ENCODE measurements around the gene CYLD.

Gene CYLD

DNA sequence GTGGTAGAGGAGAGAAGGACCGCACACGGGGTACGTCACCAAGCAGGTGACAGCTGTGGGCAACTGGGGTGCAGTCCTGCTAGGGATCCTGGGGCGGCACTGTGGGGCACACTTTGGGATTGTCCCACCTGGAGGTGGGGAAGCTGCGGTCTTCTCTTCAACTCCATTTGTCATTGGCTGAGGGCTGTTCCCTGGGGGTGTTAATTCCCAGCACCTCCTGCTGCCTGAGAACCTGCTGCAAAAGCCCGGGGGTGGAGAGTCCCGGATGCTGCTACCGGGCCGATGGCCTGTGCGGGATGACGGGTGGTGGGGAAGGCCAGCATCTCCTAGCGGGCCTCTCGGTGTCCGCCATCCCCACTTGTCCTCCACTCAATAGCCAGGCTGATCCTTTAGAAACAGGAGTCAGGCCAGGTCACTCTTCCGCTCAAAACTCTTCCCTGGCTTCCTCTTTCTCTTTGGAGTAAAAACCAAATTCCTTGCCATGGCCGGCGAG, 100.2 kb downstream of the CYLD start:
- DNase-seq = no peak

DNA sequence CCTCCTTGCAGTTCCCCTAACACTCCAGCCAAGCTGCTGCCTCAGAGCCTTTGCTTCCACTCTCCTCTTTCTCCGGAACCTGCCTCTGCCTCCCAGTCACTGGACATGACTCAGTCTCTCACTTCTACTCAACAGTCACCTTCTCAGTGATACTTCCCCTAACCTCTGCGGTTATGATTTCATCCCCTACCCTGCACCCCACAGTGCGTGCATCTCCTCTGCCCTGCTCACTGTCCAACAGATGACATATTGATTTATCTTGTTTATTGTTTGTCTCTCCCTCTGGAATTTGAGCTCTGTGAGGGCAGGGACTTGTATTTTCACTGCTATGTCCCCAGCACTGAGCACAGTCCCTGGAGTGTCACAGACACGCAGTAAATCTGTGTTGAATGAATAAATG, 100.7 kb downstream of the CYLD start:
- no peak for DNase-seq

DNA sequence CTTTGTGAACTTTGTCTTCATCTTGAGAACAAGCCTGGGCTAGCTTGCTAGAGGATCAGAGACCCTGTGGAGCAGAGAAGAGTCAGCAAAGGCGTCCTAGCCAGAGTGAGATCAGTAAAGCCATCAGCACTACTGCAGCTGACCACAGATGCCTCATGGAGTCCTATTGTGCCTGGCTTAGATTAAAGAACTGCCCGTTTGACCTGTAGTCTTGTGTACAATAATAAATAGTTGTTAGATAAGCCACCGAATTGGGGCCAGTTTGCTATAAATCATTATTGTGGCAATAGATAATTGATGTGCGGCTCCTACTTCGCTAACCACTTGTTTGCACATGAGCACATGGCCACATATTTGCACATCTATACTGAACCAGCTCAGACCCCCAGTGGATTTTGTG, 103.0 kb downstream of the CYLD start:
- no peak for DNase-seq

DNA sequence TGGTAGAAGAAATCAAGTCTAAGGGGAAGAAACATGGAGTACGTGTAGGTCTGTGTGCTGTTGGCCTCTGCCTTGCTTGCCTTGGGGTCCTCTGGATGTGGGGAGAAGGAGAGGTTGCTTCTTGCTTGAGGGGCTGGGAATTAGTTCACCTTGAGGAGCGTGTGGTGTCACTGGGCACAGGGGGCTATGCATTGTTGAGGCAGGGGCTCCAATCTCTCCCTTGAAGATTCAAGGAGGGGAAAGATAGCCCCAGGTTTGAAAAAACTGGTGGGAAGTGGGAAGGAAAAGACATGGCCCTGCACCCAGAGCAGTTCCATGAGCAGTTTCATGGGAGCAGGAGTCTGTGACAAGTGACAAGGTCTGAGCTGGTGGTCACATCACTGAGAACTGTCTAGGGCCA, 103.4 kb downstream of the CYLD start:
- no peak for DNase-seq

DNA sequence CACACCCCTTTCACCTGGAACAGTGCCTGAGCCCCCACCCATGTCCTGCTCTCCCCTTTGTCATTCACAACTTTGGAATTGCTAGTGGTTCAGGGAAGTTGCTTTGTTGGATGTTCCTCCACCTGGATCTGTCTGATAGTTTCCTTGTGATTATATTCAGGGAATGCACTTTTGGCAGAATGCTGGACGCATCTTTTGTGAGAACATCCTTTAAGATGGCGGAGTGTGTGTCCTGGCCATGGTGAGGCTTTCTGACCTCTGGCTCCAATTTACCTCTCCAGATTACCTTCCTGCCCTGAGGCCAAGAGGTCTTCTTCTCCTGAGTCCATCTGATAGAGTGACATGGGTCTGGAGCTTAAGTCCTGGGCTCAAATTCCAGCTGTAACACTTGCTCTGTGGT, 104.6 kb downstream of the CYLD start:
- no peak for DNase-seq

DNA sequence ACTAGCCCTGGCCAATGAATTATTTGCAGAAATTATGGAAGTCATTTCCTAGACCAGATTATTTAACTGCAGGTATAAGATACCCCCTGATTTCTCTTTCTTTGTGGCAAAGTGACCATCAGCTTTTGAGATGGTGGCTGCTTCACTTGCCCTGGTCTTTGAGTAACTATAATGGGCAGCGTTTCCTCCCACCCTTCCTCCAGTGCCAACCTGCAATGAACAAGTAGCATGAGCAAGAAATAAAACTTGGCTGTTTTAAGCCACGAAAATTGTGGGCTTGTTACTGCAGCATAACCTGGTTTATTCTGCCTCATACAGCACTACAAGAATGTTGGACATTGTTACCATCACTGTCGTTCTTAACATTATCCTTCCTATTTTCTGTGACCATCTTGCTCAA, 105.3 kb downstream of the CYLD start:
- no peak for DNase-seq

DNA sequence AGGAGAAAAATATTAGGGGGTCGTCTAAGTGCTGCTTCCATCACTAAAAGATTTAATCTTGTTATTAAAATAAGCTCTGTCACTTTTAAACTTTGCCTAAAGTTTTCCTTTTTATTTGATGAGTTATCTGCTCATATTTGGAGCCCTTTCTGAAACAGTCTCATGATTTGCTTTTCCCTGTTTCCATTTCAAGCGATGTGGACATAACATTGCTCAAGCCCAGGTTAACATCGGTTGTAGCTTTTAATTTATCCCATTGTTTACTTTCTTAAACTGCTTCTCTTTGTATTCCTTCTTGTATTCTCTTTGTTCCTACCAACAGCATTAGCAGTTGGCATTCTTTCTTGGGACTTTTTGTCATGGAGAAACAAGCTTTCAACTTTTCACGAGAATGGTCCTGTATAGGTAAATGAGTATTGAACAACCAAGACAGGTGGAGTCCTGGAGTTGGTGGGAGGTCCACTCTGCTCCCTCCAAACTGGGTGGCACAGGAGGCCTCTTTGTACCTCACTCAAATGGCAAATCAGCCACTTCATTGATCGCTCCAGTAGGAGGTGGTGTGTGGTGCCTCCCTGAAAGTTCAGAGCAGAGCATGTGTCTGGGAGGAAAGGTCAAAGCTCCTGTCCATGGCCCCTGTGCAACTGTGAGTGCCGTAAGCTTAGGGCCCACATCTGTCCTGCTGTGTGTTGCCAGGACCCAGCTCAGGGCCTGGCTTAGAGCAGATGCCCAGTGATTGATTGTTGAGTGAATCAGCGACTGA, 107.0 kb downstream of the CYLD start:
- DNase-seq = no peak

All from amygdala (tissue), 56 donors.